ENCODE results near the gene PFDN6. TPM values are rescaled to one million over a fixed set of nuclear protein-coding genes. Genes with fewer than 3 reads are reported as not detected.

Gene PFDN6
- total RNA-seq, 2 experiments from 2014 or later: 53.3 to 54.7 TPM

GRCh38 chr6:33290459-33290858 lies 1.1 kb downstream of the PFDN6 start:
- peak overlapping the region; percentile 96 for H3K4me3 Mint-ChIP-seq
- peak overlapping the region; percentile 90 for H3K27ac Mint-ChIP-seq
- no peaks in the 10 kb centered on the region for H3K9me3 Mint-ChIP-seq
- no peaks in the 10 kb centered on the region for H3K27me3 Mint-ChIP-seq
- POLR2A ChIA-PET: interaction anchor here (2.7 to 7.3 kb wide), 4 partner anchors 10 to 22 kb away, joined by 21 to 107 read pairs (median 46); partner anchors contain the start of genes B3GALT4, RGL2, RPS18 and TAPBP
- peaks cover 22% of the 10 kb centered on the region for H3K36me3 Mint-ChIP-seq
- ATAC-seq (ENCODE audit: low read depth): no peak
- DNase-seq: no peak
- H3K4me1 Mint-ChIP-seq: peaks cover 31% of the 10 kb centered on the region

- Mint-ChIP-seq H3K9me3 (no peaks in the 10 kb centered on the region), H3K36me3 (peaks cover 22% of the 10 kb centered on the region), H3K4me3 (no peak overlapping the region), H3K27me3 (no peaks in the 10 kb centered on the region), H3K4me1 (peaks cover 23% of the 10 kb centered on the region), H3K27ac (peak overlapping the region; percentile 13)
- DNase-seq: no peak
- ATAC-seq (ENCODE audit: low read depth): no peak
- POLR2A ChIA-PET: interaction anchor here (2.0 to 7.3 kb wide), 2 partner anchors 15 to 21 kb away, joined by 6 to 107 read pairs; partner anchors contain the start of genes B3GALT4, RPS18 and VPS52
Observed at GRCh38 chr6:33292996-33293682, 3.7 kb downstream of the PFDN6 start.

GRCh38 chr6:33294086-33294823 lies 4.9 kb downstream of the PFDN6 start:
- Mint-ChIP-seq H3K4me1 (peaks cover 22% of the 10 kb centered on the region), H3K9me3 (no peaks in the 10 kb centered on the region), H3K4me3 (no peak overlapping the region), H3K27ac (no peak overlapping the region), H3K27me3 (no peaks in the 10 kb centered on the region), H3K36me3 (peaks cover 21% of the 10 kb centered on the region)
- POLR2A ChIA-PET: no interaction called here
- DNase-seq (no peak), ATAC-seq (ENCODE audit: low read depth) (no peak)

- Mint-ChIP-seq H3K36me3 (peaks cover 27% of the 10 kb centered on the region), H3K4me1 (peaks cover 19% of the 10 kb centered on the region), H3K9me3 (no peaks in the 10 kb centered on the region), H3K4me3 (no peak overlapping the region), H3K27me3 (no peaks in the 10 kb centered on the region), H3K27ac (no peak overlapping the region)
- POLR2A ChIA-PET: interaction anchor here (0.5 to 4.1 kb wide), 3 partner anchors 17 to 215 kb away, joined by 3 to 35 read pairs (median 3); partner anchors contain the start of genes RPS18 and VPS52
- DNase-seq (no peak), ATAC-seq (ENCODE audit: low read depth) (no peak)
Observed at GRCh38 chr6:33295621-33296369, 6.4 kb downstream of the PFDN6 start.

GRCh38 chr6:33296797-33297405 lies 7.5 kb downstream of the PFDN6 start:
- H3K27ac Mint-ChIP-seq: peak overlapping the region; percentile 61
- H3K27me3 Mint-ChIP-seq: no peaks in the 10 kb centered on the region
- no peak for ATAC-seq (ENCODE audit: low read depth)
- peak overlapping the region; percentile 65 for H3K4me3 Mint-ChIP-seq
- H3K9me3 Mint-ChIP-seq: no peaks in the 10 kb centered on the region
- POLR2A ChIA-PET: interaction anchor here (1.0 to 5.8 kb wide), 7 partner anchors 8 to 129 kb away, joined by 3 to 69 read pairs (median 23); partner anchors contain the start of genes B3GALT4, PFDN6, RPS18 and TAPBP
- H3K4me1 Mint-ChIP-seq: peaks cover 16% of the 10 kb centered on the region
- peaks cover 25% of the 10 kb centered on the region for H3K36me3 Mint-ChIP-seq
- no peak for DNase-seq

- H3K36me3 Mint-ChIP-seq: peaks cover 23% of the 10 kb centered on the region
- DNase-seq (no peak), ATAC-seq (ENCODE audit: low read depth) (no peak)
- H3K27me3 Mint-ChIP-seq: no peaks in the 10 kb centered on the region
- peak overlapping the region; percentile 65 for H3K4me3 Mint-ChIP-seq
- H3K27ac Mint-ChIP-seq: peak overlapping the region; percentile 54
- POLR2A ChIA-PET: interaction anchor here (0.6 to 5.8 kb wide), 9 partner anchors 9 to 128 kb away, joined by 3 to 69 read pairs (median 15); partner anchors contain the start of genes B3GALT4, PFDN6, RPS18 and TAPBP
- H3K4me1 Mint-ChIP-seq: peaks cover 16% of the 10 kb centered on the region
- H3K9me3 Mint-ChIP-seq: no peaks in the 10 kb centered on the region
Observed at GRCh38 chr6:33297406-33297955, 8.1 kb downstream of the PFDN6 start.

GRCh38 chr6:33297956-33298772 lies 8.8 kb downstream of the PFDN6 start:
- H3K36me3 Mint-ChIP-seq: peaks cover 22% of the 10 kb centered on the region
- POLR2A ChIA-PET: interaction anchor here (0.6 to 5.8 kb wide), 16 partner anchors 9 to 1108 kb away, joined by 3 to 69 read pairs (median 6); partner anchors contain the start of genes B3GALT4, PBX2, PFDN6 and RPS18

GRCh38 chr6:33298773-33299236 lies 9.4 kb downstream of the PFDN6 start, which contains the start of gene RGL2:
RGL2 (minus strand) TSS chr6:33298942; CDS start chr6:33298610, 332 bp downstream.
- Mint-ChIP-seq H3K4me1 (peaks cover 19% of the 10 kb centered on the region), H3K27ac (peak within 1 kb of the TSS; percentile 99), H3K27me3 (no peaks in the 10 kb centered on the region), H3K36me3 (peaks cover 24% of the 10 kb centered on the region), H3K9me3 (no peaks in the 10 kb centered on the region), H3K4me3 (peak within 1 kb of the TSS; percentile 99)
- DNase-seq: peak; percentile 77
- peak; percentile 48 for ATAC-seq (ENCODE audit: low read depth)
- POLR2A ChIA-PET: interaction anchor here (0.9 to 5.8 kb wide), 18 partner anchors 9 to 1109 kb away, joined by 3 to 69 read pairs (median 6); partner anchors contain the start of genes B3GALT4, PBX2, PFDN6 and PHF1

More at GRCh38 chr6:33297956-33298772, 8.8 kb downstream of the PFDN6 start:
- peak; percentile 63 for DNase-seq
- H3K27me3 Mint-ChIP-seq: no peaks in the 10 kb centered on the region
- peak overlapping the region; percentile 99 for H3K27ac Mint-ChIP-seq
- peak; percentile 22 for ATAC-seq (ENCODE audit: low read depth)
- H3K9me3 Mint-ChIP-seq: no peaks in the 10 kb centered on the region
- peak overlapping the region; percentile 99 for H3K4me3 Mint-ChIP-seq
- peaks cover 16% of the 10 kb centered on the region for H3K4me1 Mint-ChIP-seq

GRCh38 chr6:33299237-33299944 lies 10.0 kb downstream of the PFDN6 start:
- Mint-ChIP-seq H3K27me3 (no peaks in the 10 kb centered on the region), H3K4me1 (peaks cover 20% of the 10 kb centered on the region), H3K9me3 (no peaks in the 10 kb centered on the region), H3K36me3 (peaks cover 26% of the 10 kb centered on the region), H3K4me3 (peak overlapping the region; percentile 99), H3K27ac (peak overlapping the region; percentile 99)
- DNase-seq: peak; percentile 94
- ATAC-seq (ENCODE audit: low read depth): peak; percentile 85
- POLR2A ChIA-PET: interaction anchor here (0.7 to 5.8 kb wide), 23 partner anchors 8 to 1109 kb away, joined by 3 to 69 read pairs (median 5); partner anchors contain the start of genes B3GALT4, PBX2, PFDN6 and PHF1

- H3K36me3 Mint-ChIP-seq: peaks cover 26% of the 10 kb centered on the region
- H3K27me3 Mint-ChIP-seq: no peaks in the 10 kb centered on the region
- POLR2A ChIA-PET: interaction anchor here (0.6 to 5.8 kb wide), 8 partner anchors 9 to 79 kb away, joined by 4 to 44 read pairs (median 8); partner anchors contain the start of genes B3GALT4, PFDN6, RPS18 and TAPBP
- DNase-seq: no peak
- H3K27ac Mint-ChIP-seq: no peak overlapping the region
- ATAC-seq (ENCODE audit: low read depth): no peak
- no peaks in the 10 kb centered on the region for H3K9me3 Mint-ChIP-seq
- H3K4me3 Mint-ChIP-seq: no peak overlapping the region
- peaks cover 32% of the 10 kb centered on the region for H3K4me1 Mint-ChIP-seq
Observed at GRCh38 chr6:33301877-33302276, 12.5 kb downstream of the PFDN6 start.

GRCh38 chr6:33304216-33304615 lies 14.8 kb downstream of the PFDN6 start:
- Mint-ChIP-seq H3K27me3 (no peaks in the 10 kb centered on the region), H3K4me1 (peaks cover 33% of the 10 kb centered on the region), H3K9me3 (no peaks in the 10 kb centered on the region), H3K36me3 (peaks cover 27% of the 10 kb centered on the region), H3K27ac (no peak overlapping the region), H3K4me3 (no peak overlapping the region)
- DNase-seq (no peak), ATAC-seq (ENCODE audit: low read depth) (no peak)
- POLR2A ChIA-PET: interaction anchor here (1.3 kb wide), 1 partner anchor 27 kb away, joined by 3 read pairs; the partner anchor contains the start of gene B3GALT4
